Chondrocyte (in vitro differentiated cells): ENCODE data around the gene UMAD1. TPM values are rescaled to one million over a fixed set of nuclear protein-coding genes. Genes with fewer than 3 reads are reported as not detected.

Experiments used
- DNase-seq: peaks from one replicate; pipeline ENCODE4 v3.0.0; 2021; ENCODE audit warnings: mixed read lengths, low spot score
- H3K27ac Mint-ChIP-seq: one replicate; pipeline ENCODE4 v1.8.0; 2021; ENCODE audit warnings: mild to moderate bottlenecking, moderate library complexity, mixed read lengths; ENCODE audit not compliant: unreplicated experiment
- H3K27me3 Mint-ChIP-seq: 2 replicates; pipeline ENCODE4 v1.8.0; 2021; ENCODE audit warnings: low read depth, mixed read lengths
- H3K36me3 Mint-ChIP-seq: 2 replicates; pipeline ENCODE4 v1.8.0; 2021; ENCODE audit warnings: low read depth, mixed read lengths
- H3K4me1 Mint-ChIP-seq: 2 replicates; pipeline ENCODE4 v1.8.0; 2021; ENCODE audit warnings: low read depth, mild to moderate bottlenecking, mixed read lengths
- H3K4me3 Mint-ChIP-seq: one replicate; pipeline ENCODE4 v1.8.0; 2021; ENCODE audit warnings: mild to moderate bottlenecking, moderate library complexity, mixed read lengths; ENCODE audit not compliant: unreplicated experiment
- H3K9me3 Mint-ChIP-seq: 2 replicates; pipeline ENCODE4 v1.8.0; 2021; ENCODE audit warnings: low read depth, mixed read lengths
- CTCF ChIP-seq: fragments of 200-600 bp; sonication (generic); IDR thresholded peaks from 2 replicates; pipeline ENCODE4 v1.5.0; 2021; ENCODE audit warnings: antibody characterized with exemption, mild to moderate bottlenecking, moderate library complexity
- total RNA-seq: library from RNA; stranded (reverse); gene quantifications from 3 replicates; pipeline ENCODE4 v1.2.1, GENCODE V29; 2021

Gene UMAD1
- total RNA-seq, 1 donor from 2014 or later = 5.5 TPM

DNA sequence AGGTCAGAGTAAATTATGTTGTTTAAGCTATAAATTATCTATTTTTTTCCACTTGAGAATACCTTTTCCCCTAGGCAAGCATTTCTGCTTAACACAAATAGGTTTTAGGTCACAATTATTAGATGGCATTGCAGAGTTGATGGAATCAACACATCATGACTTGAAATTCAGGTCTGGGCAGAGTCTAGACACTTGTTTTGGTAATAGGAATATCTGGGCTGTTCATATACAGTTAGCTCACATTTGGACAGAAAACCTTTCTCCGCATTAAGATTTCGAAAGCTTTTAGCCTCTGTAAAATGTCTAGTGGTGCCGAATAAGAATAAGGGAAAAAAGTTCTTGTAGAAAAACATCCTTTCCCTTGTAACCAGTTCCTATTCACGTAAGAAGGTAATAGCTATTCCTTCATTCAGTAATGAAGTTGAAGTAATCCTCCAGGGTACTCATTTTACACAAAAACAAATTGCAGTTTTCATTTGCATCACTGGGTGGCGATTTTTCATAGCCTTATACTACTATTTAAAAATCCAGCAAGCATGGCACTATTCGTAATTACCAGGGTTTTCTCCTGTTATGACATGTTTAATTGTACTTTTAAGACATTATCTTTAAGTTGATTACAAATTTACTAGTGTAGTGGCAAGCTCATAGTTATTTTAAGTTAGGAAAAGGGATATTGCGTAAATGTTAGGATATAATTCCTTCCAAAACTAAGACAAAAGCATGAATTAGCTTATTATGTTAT is 40.8 kb downstream of the UMAD1 start:
- DNase-seq = no peak
- peak; percentile 90 for TF ChIP-seq CTCF
- H3K36me3 Mint-ChIP-seq = peaks cover 6% of the 10 kb centered on the region

GRCh38 chr7:7681936-7682329 is 41.4 kb downstream of the UMAD1 start:
- Mint-ChIP-seq H3K27ac (no peak overlapping the region), H3K27me3 (no peaks in the 10 kb centered on the region), H3K4me3 (no peak overlapping the region), H3K4me1 (peaks cover 4% of the 10 kb centered on the region), H3K9me3 (peaks cover 3% of the 10 kb centered on the region), H3K36me3 (peaks cover 6% of the 10 kb centered on the region)
- TF ChIP-seq CTCF = no peak
- no peak for DNase-seq

More for the DNA sequence above, 40.8 kb downstream of the UMAD1 start:
- H3K9me3 Mint-ChIP-seq = peaks cover 3% of the 10 kb centered on the region
- H3K4me3 Mint-ChIP-seq = no peak overlapping the region
- no peaks in the 10 kb centered on the region for H3K27me3 Mint-ChIP-seq
- H3K27ac Mint-ChIP-seq = no peak overlapping the region
- no peaks in the 10 kb centered on the region for H3K4me1 Mint-ChIP-seq

DNA sequence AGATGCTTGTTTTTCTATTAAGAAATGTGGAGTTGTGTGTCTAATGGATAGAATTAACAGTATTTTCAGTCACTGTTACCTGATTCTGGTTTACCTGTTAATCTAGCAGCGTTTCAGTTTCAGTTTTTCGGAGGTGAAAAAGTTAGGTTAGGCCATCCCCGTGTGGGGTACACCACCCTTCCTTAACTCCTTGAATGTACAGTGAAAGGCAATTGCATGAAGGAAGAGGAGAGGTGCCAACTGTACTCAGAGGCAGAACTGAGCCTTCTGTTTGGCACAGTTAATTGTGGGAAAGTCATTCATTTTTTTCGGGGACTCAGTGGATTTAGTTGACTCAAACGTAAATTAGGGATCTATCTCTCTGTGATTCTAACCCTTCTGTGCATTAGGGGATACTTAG is 42.3 kb downstream of the UMAD1 start:
- H3K4me1 Mint-ChIP-seq = peaks cover 11% of the 10 kb centered on the region
- peaks cover 2% of the 10 kb centered on the region for H3K36me3 Mint-ChIP-seq
- H3K27me3 Mint-ChIP-seq = no peaks in the 10 kb centered on the region
- H3K9me3 Mint-ChIP-seq = peaks cover 2% of the 10 kb centered on the region
- no peak for TF ChIP-seq CTCF
- H3K27ac Mint-ChIP-seq = no peak overlapping the region
- H3K4me3 Mint-ChIP-seq = no peak overlapping the region
- DNase-seq = no peak

- Mint-ChIP-seq H3K27me3 (no peaks in the 10 kb centered on the region), H3K36me3 (no peaks in the 10 kb centered on the region), H3K4me1 (peaks cover 17% of the 10 kb centered on the region), H3K9me3 (no peaks in the 10 kb centered on the region), H3K27ac (peak overlapping the region; percentile 6), H3K4me3 (no peak overlapping the region)
- no peak for TF ChIP-seq CTCF
- no peak for DNase-seq
Observed at GRCh38 chr7:7686811-7687508, 46.4 kb downstream of the UMAD1 start.

- no peak for TF ChIP-seq CTCF
- Mint-ChIP-seq H3K4me3 (no peak overlapping the region), H3K27me3 (no peaks in the 10 kb centered on the region), H3K27ac (no peak overlapping the region), H3K9me3 (no peaks in the 10 kb centered on the region), H3K4me1 (peaks cover 21% of the 10 kb centered on the region), H3K36me3 (no peaks in the 10 kb centered on the region)
- no peak for DNase-seq
Observed at GRCh38 chr7:7687800-7688199, 47.2 kb downstream of the UMAD1 start.
